Colonic mucosa (tissue), 4 donors: Measurements from ENCODE around the gene IL1RAP. TPM values are rescaled to one million over a fixed set of nuclear protein-coding genes. Genes with fewer than 3 reads are reported as not detected.

Experiments used
- DNase-seq: peaks from one replicate; pipeline ENCODE4 v3.0.0-alpha.2; 2020
- H3K27ac ChIP-seq: fragments of 200-600 bp; one replicate; pipeline ENCODE4 v1.8.0; 2021
- H3K27me3 ChIP-seq: fragments of 200-600 bp; one replicate; pipeline ENCODE4 v1.8.0; 2021
- H3K36me3 ChIP-seq: fragments of 200-600 bp; one replicate; pipeline ENCODE4 v1.8.0; 2021
- H3K4me1 ChIP-seq: fragments of 200-600 bp; one replicate; pipeline ENCODE4 v1.8.0; 2021; ENCODE audit warnings: mild to moderate bottlenecking
- H3K4me3 ChIP-seq: fragments of 200-600 bp; one replicate; pipeline ENCODE4 v1.8.0; 2021
- H3K9ac ChIP-seq, 2 donors: one replicate each; pipeline ENCODE4 v1.7.0; 2013; ENCODE audit warnings: control low read depth in 2 of 2, low read depth in 2 of 2, low read length in 2 of 2
- H3K9me3 ChIP-seq: fragments of 200-600 bp; one replicate; pipeline ENCODE4 v1.8.0; 2021
- intact Hi-C: fragments of 100-400 bp; cut with DNase I; formaldehyde crosslinking; loops from one replicate; pipeline ENCODE4 v1.14.1; 2022
- total RNA-seq, 2 donors: library from RNA; stranded (reverse); fragmentation: NEBNext Ultra II Directional in 1 of 2; extraction: Animal tissue kit (Norgen Biotek cat#: 25700) in 1 of 2; gene quantifications; one replicate each; pipeline ENCODE4 v1.2.1, GENCODE V29; 2021
- TF ChIP-seq, protein P1 (sequence below): fragments of 200-600 bp; IDR thresholded peaks from one replicate; pipeline ENCODE4 v1.8.0; 2022; ENCODE audit warnings: antibody characterized with exemption, mild to moderate bottlenecking
- donor health status: healthy.
- donor health status: DM: no; HTN: no; CAD: no.
- donor health status: DM: no; HTN: no; CAD: no.

Gene IL1RAP
- total RNA-seq, 2 donors from 2014 or later, result 3.9 to 5.0 TPM

DNA sequence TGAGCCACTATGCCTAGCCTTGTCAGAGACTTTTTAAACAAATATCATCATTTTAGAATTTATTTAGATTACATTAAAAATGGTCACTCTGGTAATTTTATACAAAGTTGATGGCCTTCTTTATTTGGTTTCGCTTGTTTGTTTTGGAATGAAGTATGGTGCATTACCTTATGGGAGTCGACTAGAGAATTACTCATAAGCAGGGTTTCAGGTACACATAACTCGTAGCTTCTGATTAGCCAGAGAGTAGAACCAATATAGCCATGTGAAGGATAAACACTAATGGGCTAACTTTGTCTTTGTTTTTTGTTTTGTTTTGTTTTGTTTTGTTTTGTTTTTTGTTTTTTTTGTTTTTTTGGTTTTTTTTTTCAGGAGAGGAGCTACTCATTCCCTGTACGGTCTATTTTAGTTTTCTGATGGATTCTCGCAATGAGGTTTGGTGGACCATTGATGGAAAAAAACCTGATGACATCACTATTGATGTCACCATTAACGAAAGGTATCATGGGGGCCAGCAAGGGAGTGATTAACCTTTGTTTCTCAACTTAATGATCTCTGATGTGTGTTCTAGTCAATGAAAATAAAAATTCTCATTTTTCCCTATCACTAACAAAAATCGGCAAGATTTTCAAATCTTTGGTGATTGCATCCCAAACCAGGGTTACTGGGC, 113.2 kb downstream of the IL1RAP start:
- Histone ChIP-seq H3K27ac (no peak overlapping the region), H3K9me3 (no peaks in the 10 kb centered on the region), H3K4me3 (no peak overlapping the region), H3K4me1 (no peaks in the 10 kb centered on the region), H3K27me3 (no peaks in the 10 kb centered on the region), H3K36me3 (no peaks in the 10 kb centered on the region), H3K9ac (no peak overlapping the region)
- intact Hi-C loops, result no loop called here
- TF ChIP-seq, protein P1, sequence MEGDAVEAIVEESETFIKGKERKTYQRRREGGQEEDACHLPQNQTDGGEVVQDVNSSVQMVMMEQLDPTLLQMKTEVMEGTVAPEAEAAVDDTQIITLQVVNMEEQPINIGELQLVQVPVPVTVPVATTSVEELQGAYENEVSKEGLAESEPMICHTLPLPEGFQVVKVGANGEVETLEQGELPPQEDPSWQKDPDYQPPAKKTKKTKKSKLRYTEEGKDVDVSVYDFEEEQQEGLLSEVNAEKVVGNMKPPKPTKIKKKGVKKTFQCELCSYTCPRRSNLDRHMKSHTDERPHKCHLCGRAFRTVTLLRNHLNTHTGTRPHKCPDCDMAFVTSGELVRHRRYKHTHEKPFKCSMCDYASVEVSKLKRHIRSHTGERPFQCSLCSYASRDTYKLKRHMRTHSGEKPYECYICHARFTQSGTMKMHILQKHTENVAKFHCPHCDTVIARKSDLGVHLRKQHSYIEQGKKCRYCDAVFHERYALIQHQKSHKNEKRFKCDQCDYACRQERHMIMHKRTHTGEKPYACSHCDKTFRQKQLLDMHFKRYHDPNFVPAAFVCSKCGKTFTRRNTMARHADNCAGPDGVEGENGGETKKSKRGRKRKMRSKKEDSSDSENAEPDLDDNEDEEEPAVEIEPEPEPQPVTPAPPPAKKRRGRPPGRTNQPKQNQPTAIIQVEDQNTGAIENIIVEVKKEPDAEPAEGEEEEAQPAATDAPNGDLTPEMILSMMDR, result no peak
- DNase-seq, result no peak

- Histone ChIP-seq H3K27me3 (no peaks in the 10 kb centered on the region), H3K36me3 (no peaks in the 10 kb centered on the region), H3K9ac (no peak overlapping the region), H3K4me1 (no peaks in the 10 kb centered on the region), H3K27ac (no peak overlapping the region), H3K4me3 (no peak overlapping the region), H3K9me3 (no peaks in the 10 kb centered on the region)
- TF ChIP-seq, protein P1, result no peak
- intact Hi-C loops, result no loop called here
- no peak for DNase-seq
These were observed 115.2 kb downstream of the IL1RAP start for GRCh38 chr3:190629088-190629487.

- no peaks in the 10 kb centered on the region for H3K27me3 ChIP-seq
- DNase-seq, result no peak
- no peak overlapping the region for H3K4me3 ChIP-seq
- H3K9me3 ChIP-seq, result no peaks in the 10 kb centered on the region
- H3K9ac ChIP-seq, result no peak overlapping the region
- intact Hi-C loops, result no loop called here
- no peak overlapping the region for H3K27ac ChIP-seq
- H3K36me3 ChIP-seq, result no peaks in the 10 kb centered on the region
- TF ChIP-seq, protein P1, result no peak
- no peaks in the 10 kb centered on the region for H3K4me1 ChIP-seq
These were observed 117.4 kb downstream of the IL1RAP start for GRCh38 chr3:190631295-190631694.

- H3K36me3 ChIP-seq, result no peaks in the 10 kb centered on the region
These were observed 127.7 kb downstream of the IL1RAP start for GRCh38 chr3:190641564-190641963.

GRCh38 chr3:190642016-190642415, 128.1 kb downstream of the IL1RAP start:
- H3K36me3 ChIP-seq, result no peaks in the 10 kb centered on the region
- H3K4me3 ChIP-seq, result no peak overlapping the region
- H3K4me1 ChIP-seq, result no peaks in the 10 kb centered on the region
- no peak overlapping the region for H3K27ac ChIP-seq
- no peak for DNase-seq
- intact Hi-C loops, result no loop called here
- H3K27me3 ChIP-seq, result no peaks in the 10 kb centered on the region
- H3K9ac ChIP-seq, result no peak overlapping the region
- TF ChIP-seq, protein P1, result no peak
- no peaks in the 10 kb centered on the region for H3K9me3 ChIP-seq

More at GRCh38 chr3:190641564-190641963, 127.7 kb downstream of the IL1RAP start:
- H3K4me1 ChIP-seq, result no peaks in the 10 kb centered on the region
- TF ChIP-seq, protein P1, result no peak
- no peak for DNase-seq
- H3K9ac ChIP-seq, result no peak overlapping the region
- intact Hi-C loops, result no loop called here
- no peaks in the 10 kb centered on the region for H3K27me3 ChIP-seq
- H3K27ac ChIP-seq, result no peak overlapping the region
- H3K9me3 ChIP-seq, result no peaks in the 10 kb centered on the region
- no peak overlapping the region for H3K4me3 ChIP-seq
